Measurements from ENCODE around the gene TAL2.

TAL2 gene

GRCh38 chr9:105662184-105663104 lies at the start of gene TAL2:
Gene TAL2 (plus strand): TSS chr9:105662457. CDS start chr9:105662497, 40 bp downstream.
- TF ChIP-seq, protein P1, sequence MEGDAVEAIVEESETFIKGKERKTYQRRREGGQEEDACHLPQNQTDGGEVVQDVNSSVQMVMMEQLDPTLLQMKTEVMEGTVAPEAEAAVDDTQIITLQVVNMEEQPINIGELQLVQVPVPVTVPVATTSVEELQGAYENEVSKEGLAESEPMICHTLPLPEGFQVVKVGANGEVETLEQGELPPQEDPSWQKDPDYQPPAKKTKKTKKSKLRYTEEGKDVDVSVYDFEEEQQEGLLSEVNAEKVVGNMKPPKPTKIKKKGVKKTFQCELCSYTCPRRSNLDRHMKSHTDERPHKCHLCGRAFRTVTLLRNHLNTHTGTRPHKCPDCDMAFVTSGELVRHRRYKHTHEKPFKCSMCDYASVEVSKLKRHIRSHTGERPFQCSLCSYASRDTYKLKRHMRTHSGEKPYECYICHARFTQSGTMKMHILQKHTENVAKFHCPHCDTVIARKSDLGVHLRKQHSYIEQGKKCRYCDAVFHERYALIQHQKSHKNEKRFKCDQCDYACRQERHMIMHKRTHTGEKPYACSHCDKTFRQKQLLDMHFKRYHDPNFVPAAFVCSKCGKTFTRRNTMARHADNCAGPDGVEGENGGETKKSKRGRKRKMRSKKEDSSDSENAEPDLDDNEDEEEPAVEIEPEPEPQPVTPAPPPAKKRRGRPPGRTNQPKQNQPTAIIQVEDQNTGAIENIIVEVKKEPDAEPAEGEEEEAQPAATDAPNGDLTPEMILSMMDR (IDR thresholded peaks at IDR 0.05; ENCODE audit: low read depth, low read length) = no peak
- TF ChIP-seq, protein P2, sequence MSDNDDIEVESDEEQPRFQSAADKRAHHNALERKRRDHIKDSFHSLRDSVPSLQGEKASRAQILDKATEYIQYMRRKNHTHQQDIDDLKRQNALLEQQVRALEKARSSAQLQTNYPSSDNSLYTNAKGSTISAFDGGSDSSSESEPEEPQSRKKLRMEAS (IDR thresholded peaks at IDR 0.05; ENCODE audit: low read depth, low read length) = no peak
- TF ChIP-seq MYC (IDR thresholded peaks at IDR 0.05; ENCODE audit: low read depth, low read length) = no peak
- no peak for TF ChIP-seq POLR2A (IDR thresholded peaks at IDR 0.05; ENCODE audit: extremely low read depth, insufficient read length)
- no peak for DNase-seq (ENCODE audit: low read depth)
- H3K4me3 ChIP-seq (ENCODE audit: low read depth, low read length) = no peak within 1 kb of the TSS

DNA sequence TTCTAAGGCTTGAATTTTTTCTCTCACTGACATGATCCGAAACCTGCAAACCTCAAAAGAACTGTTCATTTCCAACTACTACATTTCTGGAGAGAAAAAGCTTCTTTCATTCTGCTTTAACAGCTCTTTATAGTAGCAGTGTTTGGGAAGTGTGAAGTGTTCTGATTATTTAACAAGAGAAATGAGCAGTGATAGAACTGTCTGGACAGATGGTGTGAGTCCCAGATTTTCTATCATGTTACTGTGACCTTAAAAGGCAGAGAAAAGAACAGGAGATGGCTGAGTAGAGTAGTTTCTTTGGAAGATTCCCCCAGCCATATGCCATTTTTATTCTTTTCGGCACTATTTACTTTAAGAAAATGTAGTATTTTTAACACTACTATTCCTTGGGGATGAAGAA lies 41.3 kb upstream of the TAL2 start:
- DNase-seq (ENCODE audit: low read depth) = no peak
- no peak overlapping the region for H3K4me3 ChIP-seq (ENCODE audit: low read depth, low read length)
- TF ChIP-seq POLR2A (IDR thresholded peaks at IDR 0.05; ENCODE audit: extremely low read depth, insufficient read length) (no peak), MYC (IDR thresholded peaks at IDR 0.05; ENCODE audit: low read depth, low read length) (no peak)
- TF ChIP-seq, protein P2 (IDR thresholded peaks at IDR 0.05; ENCODE audit: low read depth, low read length) = no peak
- TF ChIP-seq, protein P1 (IDR thresholded peaks at IDR 0.05; ENCODE audit: low read depth, low read length) = no peak

DNA sequence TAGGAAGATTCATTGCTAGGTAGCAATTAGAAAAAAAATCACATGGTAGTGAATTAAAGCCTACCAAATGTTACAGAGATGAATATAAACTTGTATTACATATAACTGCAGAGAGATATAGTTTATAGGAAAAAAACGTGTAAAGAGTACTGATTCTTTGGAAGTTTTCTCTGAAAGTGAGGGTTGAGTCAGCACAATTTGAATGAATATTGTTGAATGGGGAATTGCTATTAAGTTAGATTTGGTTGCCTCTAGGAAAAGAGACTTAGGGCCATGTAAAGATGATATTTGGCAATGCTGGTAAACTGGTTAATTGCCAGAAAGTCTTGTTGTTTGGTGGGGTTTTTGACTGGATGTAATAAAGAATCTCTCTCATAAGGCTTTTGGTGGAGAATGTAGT lies 37.2 kb upstream of the TAL2 start:
- no peak for DNase-seq (ENCODE audit: low read depth)
- TF ChIP-seq, protein P2 (IDR thresholded peaks at IDR 0.05; ENCODE audit: low read depth, low read length) = no peak
- no peak for TF ChIP-seq MYC (IDR thresholded peaks at IDR 0.05; ENCODE audit: low read depth, low read length)
- no peak for TF ChIP-seq POLR2A (IDR thresholded peaks at IDR 0.05; ENCODE audit: extremely low read depth, insufficient read length)
- no peak overlapping the region for H3K4me3 ChIP-seq (ENCODE audit: low read depth, low read length)

GRCh38 chr9:105632807-105633206 lies 29.4 kb upstream of the TAL2 start:
- H3K4me3 ChIP-seq (ENCODE audit: low read depth, low read length) = no peak overlapping the region
- TF ChIP-seq POLR2A (IDR thresholded peaks at IDR 0.05; ENCODE audit: extremely low read depth, insufficient read length) = no peak
- TF ChIP-seq, protein P2 (IDR thresholded peaks at IDR 0.05; ENCODE audit: low read depth, low read length) = no peak
- TF ChIP-seq, protein P1 (IDR thresholded peaks at IDR 0.05; ENCODE audit: low read depth, low read length) = no peak
- TF ChIP-seq MYC (IDR thresholded peaks at IDR 0.05; ENCODE audit: low read depth, low read length) = no peak
- no peak for DNase-seq (ENCODE audit: low read depth)

- TF ChIP-seq MYC (IDR thresholded peaks at IDR 0.05; ENCODE audit: low read depth, low read length) (no peak), POLR2A (IDR thresholded peaks at IDR 0.05; ENCODE audit: extremely low read depth, insufficient read length) (no peak)
- TF ChIP-seq, protein P2 (IDR thresholded peaks at IDR 0.05; ENCODE audit: low read depth, low read length) = no peak
- no peak for DNase-seq (ENCODE audit: low read depth)
- no peak overlapping the region for H3K4me3 ChIP-seq (ENCODE audit: low read depth, low read length)
Measured at GRCh38 chr9:105633411-105633810, 28.8 kb upstream of the TAL2 start.

- no peak overlapping the region for H3K4me3 ChIP-seq (ENCODE audit: low read depth, low read length)
- DNase-seq (ENCODE audit: low read depth) = no peak
- no peak for TF ChIP-seq POLR2A (IDR thresholded peaks at IDR 0.05; ENCODE audit: extremely low read depth, insufficient read length)
- TF ChIP-seq, protein P2 (IDR thresholded peaks at IDR 0.05; ENCODE audit: low read depth, low read length) = no peak
- TF ChIP-seq, protein P1 (IDR thresholded peaks at IDR 0.05; ENCODE audit: low read depth, low read length) = no peak
- TF ChIP-seq MYC (IDR thresholded peaks at IDR 0.05; ENCODE audit: low read depth, low read length) = no peak
Measured at GRCh38 chr9:105636331-105636730, 25.9 kb upstream of the TAL2 start.
